GM23338 (cell line): Measurements from ENCODE around the gene CDK7. TPM values are rescaled to one million over a fixed set of nuclear protein-coding genes. Genes with fewer than 3 reads are reported as not detected.

ENCODE experiments used
- ATAC-seq: fragments of 200-7000 bp; cut with Tn5 transposase; 3 replicates; pipeline ENCODE4 v1.9.1; 2020
- DNase-seq: peaks from one replicate; pipeline ENCODE4 v3.0.0-alpha.2; 2015; ENCODE audit warnings: low spot score
- H2AFZ ChIP-seq: fragments of 200-600 bp; sonication (generic); 2 replicates; pipeline ENCODE4 v1.8.0; 2016; ENCODE audit warnings: antibody characterized with exemption, mild to moderate bottlenecking, moderate library complexity
- H3F3A ChIP-seq: fragments of 200-600 bp; sonication (generic); replicated peaks from 2 replicates; pipeline ENCODE4 v1.8.0; 2017; ENCODE audit warnings: antibody characterized with exemption, mixed run types, low read depth
- H3K27ac ChIP-seq: fragments of 200-600 bp; sonication (generic); 2 replicates; pipeline ENCODE4 v1.6.1; 2016; ENCODE audit warnings: low read depth
- H3K27me3 ChIP-seq: fragments of 200-600 bp; sonication (generic); 2 replicates; pipeline ENCODE4 v1.8.0; 2016; ENCODE audit warnings: mild to moderate bottlenecking, mixed run types, moderate library complexity; ENCODE audit not compliant: insufficient read depth
- H3K36me3 ChIP-seq: fragments of 200-600 bp; sonication (generic); 2 replicates; pipeline ENCODE4 v1.8.0; 2016; ENCODE audit warnings: mild to moderate bottlenecking; ENCODE audit not compliant: insufficient read depth
- H3K4me1 ChIP-seq: fragments of 200-600 bp; sonication (generic); 2 replicates; pipeline ENCODE4 v1.8.0; 2016; ENCODE audit warnings: mild to moderate bottlenecking, moderate library complexity; ENCODE audit not compliant: insufficient read depth
- H3K4me2 ChIP-seq: fragments of 200-600 bp; sonication (generic); 2 replicates; pipeline ENCODE4 v1.7.1; 2017; ENCODE audit warnings: mixed run types
- H3K4me3 ChIP-seq: fragments of 200-600 bp; sonication (generic); 2 replicates; pipeline ENCODE4 v1.6.1; 2016; ENCODE audit warnings: mixed run types
- H3K79me2 ChIP-seq: fragments of 200-600 bp; sonication (generic); replicated peaks from 2 replicates; pipeline ENCODE4 v1.8.0; 2017; ENCODE audit warnings: mild to moderate bottlenecking; ENCODE audit not compliant: insufficient read depth
- H3K9me2 ChIP-seq: fragments of 200-600 bp; sonication (generic); 2 replicates; pipeline ENCODE4 v1.8.0; 2017; ENCODE audit not compliant: insufficient read depth
- H4K20me1 ChIP-seq: fragments of 200-600 bp; sonication (generic); replicated peaks from 2 replicates; pipeline ENCODE4 v1.8.0; 2017; ENCODE audit warnings: mild to moderate bottlenecking; ENCODE audit not compliant: insufficient read depth
- H3K27ac Mint-ChIP-seq: 2 replicates; pipeline ENCODE4 v1.8.0; 2020; ENCODE audit warnings: inconsistent platforms, mild to moderate bottlenecking, moderate library complexity, mixed read lengths
- H3K27me3 Mint-ChIP-seq: 3 replicates; pipeline ENCODE4 v1.8.0; 2022; ENCODE audit warnings: low read depth, mild to moderate bottlenecking, moderate library complexity, mixed read lengths, inconsistent platforms; ENCODE audit not compliant: insufficient read depth, poor library complexity
- H3K36me3 Mint-ChIP-seq: 3 replicates; pipeline ENCODE4 v1.8.0; 2021; ENCODE audit warnings: low read depth, mild to moderate bottlenecking, inconsistent platforms, moderate library complexity, mixed read lengths
- H3K4me1 Mint-ChIP-seq: 3 replicates; pipeline ENCODE4 v1.8.0; 2020; ENCODE audit warnings: mild to moderate bottlenecking, inconsistent platforms, mixed read lengths
- H3K4me3 Mint-ChIP-seq: 3 replicates; pipeline ENCODE4 v1.8.0; 2021; ENCODE audit warnings: moderate library complexity, mild to moderate bottlenecking, inconsistent platforms, mixed read lengths
- H3K9me3 Mint-ChIP-seq: 3 replicates; pipeline ENCODE4 v1.8.0; 2020; ENCODE audit warnings: moderate library complexity, mild to moderate bottlenecking, inconsistent platforms, mixed read lengths
- EZH2phosphoT487 ChIP-seq: fragments of 200-600 bp; sonication (generic); IDR thresholded peaks from one replicate; pipeline ENCODE4 v1.8.1; 2018; ENCODE audit warnings: antibody characterized with exemption; ENCODE audit not compliant: unreplicated experiment
- JUNB ChIP-seq: IDR thresholded peaks from one replicate; pipeline ENCODE4 v1.6.1; 2016; ENCODE audit warnings: antibody characterized with exemption; ENCODE audit not compliant: unreplicated experiment
- ZNF114 ChIP-seq: fragments of 250-450 bp; sonication (Bioruptor Pico); IDR thresholded peaks from 2 replicates; pipeline ENCODE4 v1.5.0; 2020; ENCODE audit warnings: mild to moderate bottlenecking, moderate library complexity
- ZNF331 ChIP-seq: fragments of 250-450 bp; sonication (Bioruptor Pico); IDR thresholded peaks from 2 replicates; pipeline ENCODE4 v1.5.0; 2020; ENCODE audit warnings: low read depth, mild to moderate bottlenecking, moderate library complexity
- polyA plus RNA-seq: library from polyadenylated mRNA; unstranded; fragments of >200 nt; fragmentation: Nextera tagmentation; extraction: Ambion mirVana; gene quantifications from 2 replicates; pipeline ENCODE4 v1.2.1, GENCODE V29; 2016
- total RNA-seq: library from RNA; depleted of rRNA; stranded (reverse); fragments of >200 nt; shearing (Covaris generic); gene quantifications from 2 replicates; pipeline ENCODE4 v1.2.3, GENCODE V29; 2014
- TF ChIP-seq, protein P1 (sequence below): fragments of 250-450 bp; sonication (Bioruptor Pico); IDR thresholded peaks from 2 replicates; pipeline ENCODE4 v1.5.0; 2020; ENCODE audit warnings: mild to moderate bottlenecking, moderate library complexity
- TF ChIP-seq, protein P2 (sequence below): IDR thresholded peaks from 2 replicates; pipeline ENCODE4 v1.6.1; 2016; ENCODE audit warnings: antibody characterized with exemption
- TF ChIP-seq, protein P3 (sequence below), 2 experiments: fragments of 200-600 bp in 1 of 2; sonication (generic) in 1 of 2; conservative IDR thresholded peaks; 2 replicates each; pipeline versions ENCODE4 v1.5.1 to v1.6.1; 2016 to 2017; ENCODE audit warnings: antibody characterized with exemption in 2 of 2, low read depth in 2 of 2, mild to moderate bottlenecking in 2 of 2, moderate library complexity in 1 of 2

The CDK7 gene
- total and polyA plus RNA-seq, 2 experiments from 2014 or later = 78.4 to 80.7 TPM

DNA sequence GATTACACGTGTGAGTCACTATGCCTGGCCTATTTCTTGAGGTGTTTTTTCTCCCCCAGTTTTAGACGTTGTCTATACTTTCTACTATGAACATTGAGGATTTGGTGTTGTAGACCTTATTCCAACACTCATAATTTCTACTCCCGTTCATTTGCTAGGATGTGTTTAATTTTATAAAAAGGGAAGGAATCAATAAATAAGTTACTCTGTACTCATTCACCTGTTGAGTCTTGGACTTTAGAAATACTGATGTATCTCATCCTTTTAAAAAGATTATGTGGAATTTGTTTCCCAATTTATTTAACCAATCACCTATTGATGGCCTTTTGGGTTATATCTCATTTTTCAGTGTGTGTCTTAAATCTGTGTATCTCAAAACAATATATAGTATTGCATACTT is 3.2 kb downstream of the CDK7 start (continued):
- TF ChIP-seq, protein P1, sequence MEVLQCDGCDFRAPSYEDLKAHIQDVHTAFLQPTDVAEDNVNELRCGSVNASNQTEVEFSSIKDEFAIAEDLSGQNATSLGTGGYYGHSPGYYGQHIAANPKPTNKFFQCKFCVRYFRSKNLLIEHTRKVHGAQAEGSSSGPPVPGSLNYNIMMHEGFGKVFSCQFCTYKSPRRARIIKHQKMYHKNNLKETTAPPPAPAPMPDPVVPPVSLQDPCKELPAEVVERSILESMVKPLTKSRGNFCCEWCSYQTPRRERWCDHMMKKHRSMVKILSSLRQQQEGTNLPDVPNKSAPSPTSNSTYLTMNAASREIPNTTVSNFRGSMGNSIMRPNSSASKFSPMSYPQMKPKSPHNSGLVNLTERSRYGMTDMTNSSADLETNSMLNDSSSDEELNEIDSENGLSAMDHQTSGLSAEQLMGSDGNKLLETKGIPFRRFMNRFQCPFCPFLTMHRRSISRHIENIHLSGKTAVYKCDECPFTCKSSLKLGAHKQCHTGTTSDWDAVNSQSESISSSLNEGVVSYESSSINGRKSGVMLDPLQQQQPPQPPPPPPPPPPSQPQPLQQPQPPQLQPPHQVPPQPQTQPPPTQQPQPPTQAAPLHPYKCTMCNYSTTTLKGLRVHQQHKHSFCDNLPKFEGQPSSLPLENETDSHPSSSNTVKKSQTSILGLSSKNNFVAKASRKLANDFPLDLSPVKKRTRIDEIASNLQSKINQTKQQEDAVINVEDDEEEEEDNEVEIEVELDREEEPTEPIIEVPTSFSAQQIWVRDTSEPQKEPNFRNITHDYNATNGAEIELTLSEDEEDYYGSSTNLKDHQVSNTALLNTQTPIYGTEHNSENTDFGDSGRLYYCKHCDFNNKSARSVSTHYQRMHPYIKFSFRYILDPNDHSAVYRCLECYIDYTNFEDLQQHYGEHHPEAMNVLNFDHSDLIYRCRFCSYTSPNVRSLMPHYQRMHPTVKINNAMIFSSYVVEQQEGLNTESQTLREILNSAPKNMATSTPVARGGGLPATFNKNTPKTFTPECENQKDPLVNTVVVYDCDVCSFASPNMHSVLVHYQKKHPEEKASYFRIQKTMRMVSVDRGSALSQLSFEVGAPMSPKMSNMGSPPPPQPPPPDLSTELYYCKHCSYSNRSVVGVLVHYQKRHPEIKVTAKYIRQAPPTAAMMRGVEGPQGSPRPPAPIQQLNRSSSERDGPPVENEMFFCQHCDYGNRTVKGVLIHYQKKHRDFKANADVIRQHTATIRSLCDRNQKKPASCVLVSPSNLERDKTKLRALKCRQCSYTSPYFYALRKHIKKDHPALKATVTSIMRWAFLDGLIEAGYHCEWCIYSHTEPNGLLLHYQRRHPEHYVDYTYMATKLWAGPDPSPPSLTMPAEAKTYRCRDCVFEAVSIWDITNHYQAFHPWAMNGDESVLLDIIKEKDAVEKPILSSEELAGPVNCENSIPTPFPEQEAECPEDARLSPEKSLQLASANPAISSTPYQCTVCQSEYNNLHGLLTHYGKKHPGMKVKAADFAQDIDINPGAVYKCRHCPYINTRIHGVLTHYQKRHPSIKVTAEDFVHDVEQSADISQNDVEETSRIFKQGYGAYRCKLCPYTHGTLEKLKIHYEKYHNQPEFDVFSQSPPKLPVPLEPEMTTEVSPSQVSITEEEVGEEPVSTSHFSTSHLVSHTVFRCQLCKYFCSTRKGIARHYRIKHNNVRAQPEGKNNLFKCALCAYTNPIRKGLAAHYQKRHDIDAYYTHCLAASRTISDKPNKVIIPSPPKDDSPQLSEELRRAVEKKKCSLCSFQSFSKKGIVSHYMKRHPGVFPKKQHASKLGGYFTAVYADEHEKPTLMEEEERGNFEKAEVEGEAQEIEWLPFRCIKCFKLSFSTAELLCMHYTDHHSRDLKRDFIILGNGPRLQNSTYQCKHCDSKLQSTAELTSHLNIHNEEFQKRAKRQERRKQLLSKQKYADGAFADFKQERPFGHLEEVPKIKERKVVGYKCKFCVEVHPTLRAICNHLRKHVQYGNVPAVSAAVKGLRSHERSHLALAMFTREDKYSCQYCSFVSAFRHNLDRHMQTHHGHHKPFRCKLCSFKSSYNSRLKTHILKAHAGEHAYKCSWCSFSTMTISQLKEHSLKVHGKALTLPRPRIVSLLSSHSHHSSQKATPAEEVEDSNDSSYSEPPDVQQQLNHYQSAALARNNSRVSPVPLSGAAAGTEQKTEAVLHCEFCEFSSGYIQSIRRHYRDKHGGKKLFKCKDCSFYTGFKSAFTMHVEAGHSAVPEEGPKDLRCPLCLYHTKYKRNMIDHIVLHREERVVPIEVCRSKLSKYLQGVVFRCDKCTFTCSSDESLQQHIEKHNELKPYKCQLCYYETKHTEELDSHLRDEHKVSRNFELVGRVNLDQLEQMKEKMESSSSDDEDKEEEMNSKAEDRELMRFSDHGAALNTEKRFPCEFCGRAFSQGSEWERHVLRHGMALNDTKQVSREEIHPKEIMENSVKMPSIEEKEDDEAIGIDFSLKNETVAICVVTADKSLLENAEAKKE = no peak
- TF ChIP-seq JUNB = no peak
- TF ChIP-seq, protein P2, sequence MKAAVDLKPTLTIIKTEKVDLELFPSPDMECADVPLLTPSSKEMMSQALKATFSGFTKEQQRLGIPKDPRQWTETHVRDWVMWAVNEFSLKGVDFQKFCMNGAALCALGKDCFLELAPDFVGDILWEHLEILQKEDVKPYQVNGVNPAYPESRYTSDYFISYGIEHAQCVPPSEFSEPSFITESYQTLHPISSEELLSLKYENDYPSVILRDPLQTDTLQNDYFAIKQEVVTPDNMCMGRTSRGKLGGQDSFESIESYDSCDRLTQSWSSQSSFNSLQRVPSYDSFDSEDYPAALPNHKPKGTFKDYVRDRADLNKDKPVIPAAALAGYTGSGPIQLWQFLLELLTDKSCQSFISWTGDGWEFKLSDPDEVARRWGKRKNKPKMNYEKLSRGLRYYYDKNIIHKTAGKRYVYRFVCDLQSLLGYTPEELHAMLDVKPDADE = no peak
- TF ChIP-seq EZH2phosphoT487 = no peak
- TF ChIP-seq ZNF114 = no peak
- TF ChIP-seq ZNF331 (CRISPR knock-in tag) = no peak

DNA sequence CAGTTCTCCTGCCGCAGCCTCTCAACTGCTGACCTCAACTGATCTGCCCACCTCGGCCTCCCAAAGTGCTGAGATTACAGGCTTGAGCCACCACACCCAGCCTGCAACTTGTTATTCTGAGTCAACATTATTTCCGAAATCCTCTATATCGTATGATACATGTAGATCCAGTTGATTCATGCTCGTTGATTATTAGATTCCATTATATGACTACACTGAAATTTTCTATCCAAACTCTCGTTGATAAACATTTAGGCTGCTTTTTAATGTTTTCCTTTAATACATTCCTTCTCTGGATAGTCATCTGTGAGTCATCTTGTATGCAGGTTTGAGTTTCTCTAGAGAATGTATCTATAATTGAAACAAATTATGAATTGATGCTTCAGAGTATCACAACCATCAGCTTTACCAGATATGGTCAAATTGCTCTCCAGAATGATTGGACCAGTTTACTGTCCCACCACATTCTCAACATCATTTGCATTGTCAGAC is 4.1 kb downstream of the CDK7 start:
- ATAC-seq = no peak
- TF ChIP-seq, protein P1 = no peak
- TF ChIP-seq, protein P3, sequence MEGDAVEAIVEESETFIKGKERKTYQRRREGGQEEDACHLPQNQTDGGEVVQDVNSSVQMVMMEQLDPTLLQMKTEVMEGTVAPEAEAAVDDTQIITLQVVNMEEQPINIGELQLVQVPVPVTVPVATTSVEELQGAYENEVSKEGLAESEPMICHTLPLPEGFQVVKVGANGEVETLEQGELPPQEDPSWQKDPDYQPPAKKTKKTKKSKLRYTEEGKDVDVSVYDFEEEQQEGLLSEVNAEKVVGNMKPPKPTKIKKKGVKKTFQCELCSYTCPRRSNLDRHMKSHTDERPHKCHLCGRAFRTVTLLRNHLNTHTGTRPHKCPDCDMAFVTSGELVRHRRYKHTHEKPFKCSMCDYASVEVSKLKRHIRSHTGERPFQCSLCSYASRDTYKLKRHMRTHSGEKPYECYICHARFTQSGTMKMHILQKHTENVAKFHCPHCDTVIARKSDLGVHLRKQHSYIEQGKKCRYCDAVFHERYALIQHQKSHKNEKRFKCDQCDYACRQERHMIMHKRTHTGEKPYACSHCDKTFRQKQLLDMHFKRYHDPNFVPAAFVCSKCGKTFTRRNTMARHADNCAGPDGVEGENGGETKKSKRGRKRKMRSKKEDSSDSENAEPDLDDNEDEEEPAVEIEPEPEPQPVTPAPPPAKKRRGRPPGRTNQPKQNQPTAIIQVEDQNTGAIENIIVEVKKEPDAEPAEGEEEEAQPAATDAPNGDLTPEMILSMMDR (conservative IDR thresholded peaks at IDR 0.05; ENCODE audit: low read depth in 2 of 2) = no peak

More for the DNA sequence above, 4.1 kb downstream of the CDK7 start:
- H3K36me3 Mint-ChIP-seq = peaks cover 47% of the 10 kb centered on the region
- Histone ChIP-seq H4K20me1 (peaks cover 29% of the 10 kb centered on the region), H3K4me2 (no peak overlapping the region), H3K27ac (no peak overlapping the region), H3K4me1 (peaks cover 10% of the 10 kb centered on the region), H3K36me3 (peaks cover 8% of the 10 kb centered on the region), H2AFZ (no peak overlapping the region), H3K79me2 (peaks cover 89% of the 10 kb centered on the region), H3K4me3 (no peak overlapping the region), H3K27me3 (no peaks in the 10 kb centered on the region), H3F3A (no peaks in the 10 kb centered on the region), H3K9me2 (no peaks in the 10 kb centered on the region)
- no peak overlapping the region for H3K27ac Mint-ChIP-seq
- H3K4me1 Mint-ChIP-seq = peaks cover 16% of the 10 kb centered on the region
- no peak overlapping the region for H3K4me3 Mint-ChIP-seq
- H3K9me3 Mint-ChIP-seq = no peaks in the 10 kb centered on the region
- no peaks in the 10 kb centered on the region for H3K27me3 Mint-ChIP-seq
- no peak for DNase-seq
